SK-N-SH treated with all-trans-retinoic acid at 6 μM for 48 hours (cell line): Measurements from ENCODE around the gene KIAA1549.
"Not testable (repeated sequence)": the region's sequence is repeated elsewhere in the genome, so short reads cannot be mapped to it uniquely, and the experiment has no call there.

Experiments used
- ATAC-seq: fragments of 200-7000 bp; cut with Tn5 transposase; 3 replicates; pipeline ENCODE4 v1.9.1; 2020; ENCODE audit warnings: mild to moderate bottlenecking, moderate library complexity
- ARNTL ChIP-seq: fragments of 450-650 bp; formaldehyde crosslinking; IDR thresholded peaks from 2 replicates; pipeline ENCODE4 v1.5.0; 2020; ENCODE audit warnings: low read depth, mild to moderate bottlenecking, moderate library complexity, borderline replicate concordance
- CREB5 ChIP-seq: fragments of 250-450 bp; sonication (Bioruptor Pico); IDR thresholded peaks from 2 replicates; pipeline ENCODE4 v1.5.1; 2020; ENCODE audit warnings: low read depth, mild to moderate bottlenecking, moderate library complexity
- CSDC2 ChIP-seq: fragments of 250-450 bp; sonication (Bioruptor Pico); IDR thresholded peaks from 2 replicates; pipeline ENCODE4 v1.5.0; 2020; ENCODE audit warnings: mild to moderate bottlenecking, moderate library complexity
- CSRNP3 ChIP-seq: fragments of 250-450 bp; sonication (Bioruptor Pico); IDR thresholded peaks from 2 replicates; pipeline ENCODE4 v1.5.1; 2021; ENCODE audit warnings: mild to moderate bottlenecking, moderate library complexity
- ESRRG ChIP-seq: fragments of 250-450 bp; sonication (Bioruptor Pico); IDR thresholded peaks from 2 replicates; pipeline ENCODE4 v1.6.1; 2021; ENCODE audit warnings: mild to moderate bottlenecking
- GLIS3 ChIP-seq: fragments of 250-450 bp; sonication (Bioruptor Pico); IDR thresholded peaks from 2 replicates; pipeline ENCODE4 v1.5.0; 2020; ENCODE audit warnings: mild to moderate bottlenecking, moderate library complexity
- ISL1 ChIP-seq: fragments of 250-450 bp; sonication (Bioruptor Pico); IDR thresholded peaks from 2 replicates; pipeline ENCODE4 v2.1.2; 2022; ENCODE audit warnings: mild to moderate bottlenecking, moderate library complexity
- OSR1 ChIP-seq: fragments of 250-450 bp; sonication (Bioruptor Pico); IDR thresholded peaks from 2 replicates; pipeline ENCODE4 v1.8.0; 2022; ENCODE audit warnings: moderate library complexity, mild to moderate bottlenecking, inconsistent platforms
- PATZ1 ChIP-seq: fragments of 250-450 bp; sonication (Bioruptor Pico); IDR thresholded peaks from 2 replicates; pipeline ENCODE4 v1.8.0; 2020; ENCODE audit warnings: mild to moderate bottlenecking, moderate library complexity, borderline replicate concordance
- RARB ChIP-seq: fragments of 250-450 bp; sonication (Bioruptor Pico); IDR thresholded peaks from 2 replicates; pipeline ENCODE4 v1.8.0; 2021; ENCODE audit warnings: mild to moderate bottlenecking, moderate library complexity
- SNAI2 ChIP-seq: fragments of 250-450 bp; sonication (Bioruptor Pico); IDR thresholded peaks from 2 replicates; pipeline ENCODE4 v1.5.0; 2020; ENCODE audit warnings: mild to moderate bottlenecking, moderate library complexity
- TCF4 ChIP-seq: fragments of 250-450 bp; sonication (Bioruptor Pico); IDR thresholded peaks from 2 replicates; pipeline ENCODE4 v1.8.0; 2021; ENCODE audit warnings: mild to moderate bottlenecking, moderate library complexity, borderline replicate concordance
- TOX ChIP-seq: fragments of 250-450 bp; sonication (Bioruptor Pico); IDR thresholded peaks from 2 replicates; pipeline ENCODE4 v1.8.0; 2021; ENCODE audit warnings: mild to moderate bottlenecking, moderate library complexity, borderline replicate concordance
- TSHZ2 ChIP-seq: fragments of 250-450 bp; sonication (Bioruptor Pico); IDR thresholded peaks from 2 replicates; pipeline ENCODE4 v1.5.0; 2020; ENCODE audit warnings: mild to moderate bottlenecking, moderate library complexity
- ZC3H10 ChIP-seq: fragments of 250-450 bp; sonication (Bioruptor Pico); IDR thresholded peaks from 2 replicates; pipeline ENCODE4 v1.5.1; 2021; ENCODE audit warnings: mild to moderate bottlenecking, moderate library complexity
- ZFP3 ChIP-seq: fragments of 250-450 bp; sonication (Bioruptor Pico); IDR thresholded peaks from 2 replicates; pipeline ENCODE4 v1.5.0; 2020; ENCODE audit warnings: mild to moderate bottlenecking, moderate library complexity
- ZFP30 ChIP-seq: fragments of 450-650 bp; formaldehyde crosslinking; IDR thresholded peaks from 2 replicates; pipeline ENCODE4 v1.5.0; 2022; ENCODE audit warnings: mild to moderate bottlenecking, moderate library complexity
- ZNF565 ChIP-seq: fragments of 450-650 bp; formaldehyde crosslinking; conservative IDR thresholded peaks from 2 replicates; pipeline ENCODE4 v1.5.0; 2020; ENCODE audit warnings: low read depth, mild to moderate bottlenecking, moderate library complexity
- ZNF70 ChIP-seq: fragments of 450-650 bp; formaldehyde crosslinking; IDR thresholded peaks from 2 replicates; pipeline ENCODE4 v1.5.0; 2020; ENCODE audit warnings: mild to moderate bottlenecking, moderate library complexity
- ZNF8 ChIP-seq: fragments of 450-650 bp; formaldehyde crosslinking; IDR thresholded peaks from 2 replicates; pipeline ENCODE4 v1.5.0; 2020; ENCODE audit warnings: mild to moderate bottlenecking, moderate library complexity

The KIAA1549 gene

GRCh38 chr7:138944592-138944991 lies 36.6 kb downstream of the KIAA1549 start (continued):
- TF ChIP-seq PATZ1 (CRISPR knock-in tag) (no peak), ZFP3 (CRISPR knock-in tag) (no peak), TCF4 (CRISPR knock-in tag) (no peak)

- TF ChIP-seq ARNTL (CRISPR knock-in tag) (no peak), ZNF8 (CRISPR knock-in tag) (no peak), ZNF70 (CRISPR knock-in tag) (no peak), SNAI2 (CRISPR knock-in tag) (no peak), RARB (CRISPR knock-in tag) (no peak), CREB5 (CRISPR knock-in tag) (no peak)
- ATAC-seq: no peak
Observed at GRCh38 chr7:138943061-138943460, 38.1 kb downstream of the KIAA1549 start.

GRCh38 chr7:138941545-138941944 lies 39.6 kb downstream of the KIAA1549 start:
- no peak for ATAC-seq
- TF ChIP-seq GLIS3 (CRISPR knock-in tag): no peak
- TF ChIP-seq ZFP30 (CRISPR knock-in tag): no peak
- no peak for TF ChIP-seq ZNF70 (CRISPR knock-in tag)
- TF ChIP-seq ARNTL (CRISPR knock-in tag): no peak
- no peak for TF ChIP-seq CREB5 (CRISPR knock-in tag)
- TF ChIP-seq TOX (CRISPR knock-in tag): no peak
- TF ChIP-seq ZNF8 (CRISPR knock-in tag): no peak
- TF ChIP-seq OSR1 (CRISPR knock-in tag): no peak

GRCh38 chr7:138940602-138941001 lies 40.6 kb downstream of the KIAA1549 start:
- ATAC-seq: not testable (repeated sequence)

GRCh38 chr7:138937484-138937883 lies 43.7 kb downstream of the KIAA1549 start:
- ATAC-seq: no peak

More at GRCh38 chr7:138937484-138937883, 43.7 kb downstream of the KIAA1549 start:
- TF ChIP-seq CSDC2 (CRISPR knock-in tag) (no peak), GLIS3 (CRISPR knock-in tag) (no peak), PATZ1 (CRISPR knock-in tag) (no peak), CSRNP3 (CRISPR knock-in tag) (no peak), ZFP3 (CRISPR knock-in tag) (no peak), ZNF8 (CRISPR knock-in tag) (no peak), TOX (CRISPR knock-in tag) (no peak), RARB (CRISPR knock-in tag) (no peak), ESRRG (CRISPR knock-in tag) (no peak), ISL1 (no peak), ARNTL (CRISPR knock-in tag) (no peak), TSHZ2 (CRISPR knock-in tag) (no peak), ZNF70 (CRISPR knock-in tag) (no peak), TCF4 (CRISPR knock-in tag) (no peak), ZFP30 (CRISPR knock-in tag) (no peak), ZNF565 (CRISPR knock-in tag) (no peak), ZC3H10 (CRISPR knock-in tag) (no peak), SNAI2 (CRISPR knock-in tag) (no peak)
